ENCODE data around the gene GTPBP4. TPM values are rescaled to one million over a fixed set of nuclear protein-coding genes. Genes with fewer than 3 reads are reported as not detected.
A peak's percentile ranks its signal among the peaks of the same experiment; 100 is the strongest.

Gene GTPBP4
- total RNA-seq, 1 experiment from 2014 or later, result 111 TPM

GRCh38 chr10:1048732-1049424 lies 60.6 kb downstream of the GTPBP4 start, which contains the start of gene IDI1:
TSS of gene IDI1 (minus strand) at chr10:1049119. CDS start at chr10:1049003, 116 bp downstream.
- Histone ChIP-seq H3K9ac (ENCODE audit: low read length) (peak within 1 kb of the TSS; percentile 84), H3K4me2 (ENCODE audit: low read length) (peak within 1 kb of the TSS; percentile 93), H3K4me3 (replicated peaks in 1 of 2; ENCODE audit: low read depth in 1 of 2, low read length in 2 of 2) (peak within 1 kb of the TSS; percentile 90 to 91), H3K79me2 (ENCODE audit: insufficient read depth, low read length) (peaks cover 80% of the 10 kb centered on the region), H3K4me1 (ENCODE audit: control insufficient read depth in 1 of 2, insufficient read depth in 2 of 2, low read length in 2 of 2) (peaks cover 16 to 25% of the 10 kb centered on the region in 2 experiments), H2AFZ (ENCODE audit: low read depth, low read length, poor library complexity, severe bottlenecking) (no peak within 1 kb of the TSS), H3K36me3 (ENCODE audit: control insufficient read depth in 1 of 2, insufficient read depth in 2 of 2, low read length in 2 of 2) (no peaks in the 10 kb centered on the region; a peak in 2 of 4 replicates), H3K9me2 (ENCODE audit: insufficient read depth) (no peaks in the 10 kb centered on the region), H3K27ac (ENCODE audit: low read depth, low read length) (peak within 1 kb of the TSS; percentile 78), H3K9me3 (ENCODE audit: control insufficient read depth in 1 of 2, insufficient read depth in 1 of 2, low read depth in 1 of 2, low read length in 2 of 2) (no peaks in the 10 kb centered on the region), H3K27me3 (ENCODE audit: insufficient read depth, low read length) (no peaks in the 10 kb centered on the region), H4K20me1 (ENCODE audit: insufficient read depth) (no peaks in the 10 kb centered on the region; the same call in 1 of the 2 replicates)
- ChIA-PET RAD21 (ENCODE audit: low non-redundant PET in 1 of 2, low total read pairs in 2 of 2, uncharacterized antibody in 2 of 2, unreplicated experiment in 2 of 2) (no interaction called here), CTCF (interaction anchor here (0.6 kb wide), 1 partner anchor 828 kb away, joined by 3 read pairs; no protein-coding TSS in a partner anchor), POLR2A (interaction anchor here (0.7 to 1.3 kb wide), 3 partner anchors 16 to 46 kb away, joined by 3 to 6 read pairs (median 4); no protein-coding TSS in a partner anchor)
- peak; percentile 94 for DNase-seq (ENCODE audit: low read depth, low spot score)
- peak; percentile 86 for ATAC-seq
- no TSS peak for BruUV-seq (replicated peaks)
- intact Hi-C loops (cut with micrococcal nuclease), result no loop called here
- TF ChIP-seq POLR2AphosphoS5 (IDR thresholded peaks at IDR 0.05; ENCODE audit: low read depth, low read length) (peak; percentile 83), CBX3 (IDR thresholded peaks at IDR 0.05; ENCODE audit: low read depth) (no peak), SIN3A (IDR thresholded peaks at IDR 0.05; ENCODE audit: low read depth) (peak; percentile 87), EGR1 (IDR thresholded peaks at IDR 0.05; ENCODE audit: low read depth) (peak; percentile 54; the same call in 1 of the 2 replicates), ZNF274 (IDR thresholded peaks at IDR 0.05; ENCODE audit: low read depth, low read length) (no peak), MAX (IDR thresholded peaks at IDR 0.05) (peak; percentile 83), TCF7L2 (IDR thresholded peaks at IDR 0.05; ENCODE audit: borderline replicate concordance, extremely low read depth, insufficient read depth, insufficient read length) (peak; percentile 96), ZFX (IDR thresholded peaks at IDR 0.05) (peak; percentile 71; the same call in 1 of the 2 replicates), POLR2A (IDR thresholded peaks at IDR 0.05; ENCODE audit: borderline replicate concordance, extremely low read depth, insufficient read depth, insufficient read length) (peak; percentile 50), SRF (IDR thresholded peaks at IDR 0.05; ENCODE audit: low read depth) (no peak; the same call in 1 of the 2 replicates), SP1 (IDR thresholded peaks at IDR 0.05; ENCODE audit: low read depth) (peak; percentile 91)
